Endothelial cell of umbilical vein (primary cell): Measurements from ENCODE around the gene SLC12A3. TPM values are rescaled to one million over a fixed set of nuclear protein-coding genes. Genes with fewer than 3 reads are reported as not detected.

ENCODE experiments used
- BruUV-seq: library from RNA; stranded (reverse); fragments of 400-500 nt; replicated peaks from 2 replicates; lab custom pipeline; 2021; lab: Mats Ljungman, UMichigan
- CTCF ChIA-PET: fragments of 300-600, 350-600 bp; sonication (Branson Sonifier 250); formaldehyde crosslinking; loops from one replicate; lab custom pipeline; 2021; ENCODE audit warnings: antibody characterized with exemption, inconsistent platforms; lab: Charles Lee
- POLR2A ChIA-PET: fragments of 300-600, 350-600 bp; sonication (Branson Sonifier 250); formaldehyde crosslinking; loops from one replicate; lab custom pipeline; 2021; ENCODE audit warnings: antibody characterized with exemption, inconsistent platforms; lab: Charles Lee
- DNase-seq: peaks from one replicate; pipeline ENCODE4 v3.0.0-alpha.2; 2011; ENCODE audit warnings: low read depth, low spot score
- FAIRE-seq: peaks from 2 replicates; lab custom pipeline; 2011; peaks lifted over from hg19 to GRCh38; lab: Jason Lieb, UNC
- H2AFZ ChIP-seq: 2 replicates; pipeline ENCODE4 v1.6.0; 2012; ENCODE audit warnings: low read depth, low read length, control low read depth, inconsistent platforms
- H3K27ac ChIP-seq: 2 replicates; pipeline ENCODE4 v1.5.1; 2011; ENCODE audit warnings: low read depth, mild to moderate bottlenecking, control low read depth, low read length, moderate library complexity; ENCODE audit not compliant: insufficient read depth
- H3K27me3 ChIP-seq, 2 experiments: 2 replicates each; pipeline versions ENCODE4 v1.6.0 to v1.6.1; 2011; ENCODE audit warnings: low read length in 2 of 2, mixed read lengths in 1 of 2; ENCODE audit not compliant: control insufficient read depth in 2 of 2, insufficient read depth in 2 of 2
- H3K36me3 ChIP-seq, 2 experiments: 2 replicates in 1 of 2; 3 replicates in 1 of 2; pipeline ENCODE4 v1.5.1; 2011; ENCODE audit warnings: low read length in 2 of 2, mild to moderate bottlenecking in 1 of 2, moderate library complexity in 1 of 2; ENCODE audit not compliant: control insufficient read depth in 2 of 2, insufficient read depth in 2 of 2; ENCODE audit errors: extremely low read depth in 1 of 2
- H3K4me1 ChIP-seq: 3 replicates; pipeline ENCODE4 v1.5.1; 2011; ENCODE audit warnings: mild to moderate bottlenecking, low read length; ENCODE audit not compliant: control insufficient read depth, insufficient read depth; ENCODE audit errors: extremely low read depth
- H3K4me2 ChIP-seq: 2 replicates; pipeline ENCODE4 v1.6.1; 2011; ENCODE audit warnings: low read length, control low read depth, mixed read lengths; ENCODE audit not compliant: insufficient read depth
- H3K4me3 ChIP-seq, 3 experiments: fragments of 200-600 bp in 1 of 3; sonication (generic), shearing (Covaris generic) in 1 of 3; replicated peaks in 1 of 3; 2 replicates each; pipeline ENCODE4 v1.5.1; 2011 to 2016; ENCODE audit warnings: control low read depth in 3 of 3, low read length in 3 of 3, mild to moderate bottlenecking in 2 of 3, inconsistent platforms in 1 of 3, low read depth in 1 of 3, moderate library complexity in 1 of 3; ENCODE audit not compliant: insufficient read depth in 1 of 3
- H3K79me2 ChIP-seq: 2 replicates; pipeline ENCODE4 v1.6.0; 2012; ENCODE audit warnings: low read length, inconsistent platforms; ENCODE audit not compliant: control insufficient read depth, insufficient read depth
- H3K9ac ChIP-seq: replicated peaks from 2 replicates; pipeline ENCODE3; 2011; ENCODE audit warnings: low read length, control low read depth; ENCODE audit not compliant: insufficient read depth; ENCODE audit errors: extremely low read depth
- H3K9me1 ChIP-seq: replicated peaks from 3 replicates; pipeline ENCODE4 v1.6.0; 2011; ENCODE audit warnings: mild to moderate bottlenecking, low read length; ENCODE audit not compliant: control insufficient read depth, insufficient read depth; ENCODE audit errors: extremely low read depth
- H3K9me3 ChIP-seq: replicated peaks from 2 replicates; pipeline ENCODE4 v1.5.1; 2012; ENCODE audit warnings: low read length, inconsistent platforms; ENCODE audit not compliant: control insufficient read depth, insufficient read depth
- H4K20me1 ChIP-seq: replicated peaks from 2 replicates; pipeline ENCODE3; 2011; ENCODE audit warnings: mild to moderate bottlenecking, low read length; ENCODE audit not compliant: control insufficient read depth, insufficient read depth; ENCODE audit errors: extremely low read depth
- EZH2 ChIP-seq: IDR thresholded peaks from 2 replicates; pipeline ENCODE4 v1.6.1; 2012; ENCODE audit warnings: borderline replicate concordance, low read depth, mild to moderate bottlenecking, moderate library complexity, low read length, inconsistent platforms; ENCODE audit not compliant: severe bottlenecking
- FOS ChIP-seq: IDR thresholded peaks from 2 replicates; pipeline ENCODE4 v1.6.1; 2011; ENCODE audit warnings: mild to moderate bottlenecking, low read length, moderate library complexity, borderline replicate concordance; ENCODE audit not compliant: insufficient read depth
- GATA2 ChIP-seq: IDR thresholded peaks from 2 replicates; pipeline ENCODE4 v1.7.0; 2011; ENCODE audit warnings: low read depth, mild to moderate bottlenecking, moderate library complexity, mixed read lengths, low read length; ENCODE audit not compliant: insufficient read length, insufficient read depth
- JUN ChIP-seq: IDR thresholded peaks from 2 replicates; pipeline ENCODE4 v1.6.1; 2011; ENCODE audit warnings: borderline replicate concordance, low read depth; ENCODE audit not compliant: insufficient read length, insufficient read depth
- MYC ChIP-seq: IDR thresholded peaks from one replicate; pipeline ENCODE4 v1.6.1; 2011; ENCODE audit warnings: mild to moderate bottlenecking, low read depth, low read length
- POLR2A ChIP-seq: IDR thresholded peaks from 2 replicates; pipeline ENCODE4 v1.6.1; 2012; ENCODE audit warnings: low read depth, mild to moderate bottlenecking, control low read depth, low read length
- POLR2AphosphoS5 ChIP-seq: IDR thresholded peaks from 2 replicates; pipeline ENCODE4 v1.6.1; 2012; ENCODE audit warnings: low read depth, mild to moderate bottlenecking, control low read depth, low read length, moderate library complexity; ENCODE audit not compliant: insufficient read depth
- dilution Hi-C: fragments of 300-500 bp; cut with MboI; formaldehyde crosslinking; loops from one replicate; pipeline ENCODE4 v1.15.0; 2019; ENCODE audit warnings: low sequenced_read_pairs; ENCODE audit not compliant: extremely low pct_ligation_motif_present
- intact Hi-C: fragments of 100-400 bp; cut with micrococcal nuclease; formaldehyde crosslinking; loops from one replicate; pipeline ENCODE4 v1.10.0; 2022
- polyA plus RNA-seq, 4 experiments: library from polyadenylated mRNA; depleted of rRNA in 3 of 4; stranded (reverse) in 3 of 4; unstranded in 1 of 4; fragments of >200 nt; gene quantifications; 2 replicates each; pipeline versions ENCODE4 v1.2.1 to v1.2.3, GENCODE V29; 2011 to 2012; ENCODE audit warnings: missing spikeins in 1 of 4
- total RNA-seq: library from RNA; stranded (reverse); gene quantifications from 2 replicates; pipeline ENCODE4 v1.2.3, GENCODE V29; 2021
- TF ChIP-seq, protein P1 (sequence below), 2 donors: IDR thresholded peaks; 1 replicate in 1 of 2; 2 replicates in 1 of 2; pipeline ENCODE4 v1.5.1; 2011; ENCODE audit warnings: low read length in 2 of 2, mild to moderate bottlenecking in 2 of 2, moderate library complexity in 2 of 2, control low read depth in 1 of 2, inconsistent platforms in 1 of 2, low read depth in 1 of 2; ENCODE audit not compliant: insufficient read depth in 1 of 2; ENCODE audit errors: extremely low read depth in 1 of 2
- TF ChIP-seq, protein P2 (sequence below): IDR thresholded peaks from 2 replicates; pipeline ENCODE4 v1.6.1; 2011; ENCODE audit not compliant: insufficient read depth, insufficient read length

The SLC12A3 gene
- total and polyA plus RNA-seq, 2 donors (not counting 3 experiments of a cell fraction or from before 2014, with no cell fraction given): not detected

DNA sequence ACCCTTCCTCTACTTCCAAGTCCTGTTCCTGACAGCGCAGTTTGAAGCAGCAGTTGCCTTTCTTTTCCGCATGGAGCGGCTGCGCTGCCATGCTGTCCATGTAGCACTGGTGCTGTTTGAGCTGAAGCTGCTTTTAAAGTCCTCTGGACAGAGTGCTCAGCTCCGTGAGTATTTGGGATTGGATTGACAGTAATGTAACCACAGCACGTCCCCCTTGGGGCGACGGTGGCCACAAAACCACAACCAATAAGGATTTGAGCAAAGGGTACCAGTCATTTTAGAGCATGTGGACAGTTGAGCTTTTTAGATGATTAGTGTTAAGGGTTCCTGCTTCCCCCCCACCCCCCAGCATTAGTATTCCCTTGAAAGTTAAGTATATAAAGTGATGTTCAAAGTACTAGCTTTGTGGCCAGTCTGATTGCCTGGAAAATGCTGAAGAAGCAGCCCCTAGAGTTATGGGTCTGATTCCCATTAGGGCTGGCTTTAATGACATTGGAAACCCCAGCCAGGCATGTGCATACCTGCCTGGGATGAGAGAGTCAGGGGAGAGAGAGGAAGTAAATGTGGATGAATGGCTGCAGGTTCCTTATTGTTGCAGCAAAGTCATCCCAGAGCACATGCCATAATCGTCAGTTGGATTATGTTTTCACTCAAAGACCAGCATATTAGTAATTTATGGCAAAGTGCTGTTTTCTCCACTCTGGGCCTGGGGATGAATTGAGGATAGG, 31.6 kb upstream of the SLC12A3 start:
- H3K27me3 ChIP-seq: no peaks in the 10 kb centered on the region
- H3K9me1 ChIP-seq: no peaks in the 10 kb centered on the region
- H3K4me1 ChIP-seq: no peaks in the 10 kb centered on the region
- no peaks in the 10 kb centered on the region for H4K20me1 ChIP-seq
- DNase-seq (no peak), FAIRE-seq (no peak)
- no peaks in the 10 kb centered on the region for H3K79me2 ChIP-seq
- BruUV-seq: no TSS peak
- intact Hi-C loops (no loop called here), dilution Hi-C loops (no loop called here)
- H3K4me2 ChIP-seq: no peak overlapping the region
- H3K9me3 ChIP-seq: no peaks in the 10 kb centered on the region
- no peak overlapping the region for H3K9ac ChIP-seq
- H3K36me3 ChIP-seq: peaks cover 28% of the 10 kb centered on the region in 2 experiments
- TF ChIP-seq EZH2 (no peak), MYC (no peak), JUN (no peak), FOS (no peak), GATA2 (no peak), POLR2A (no peak), POLR2AphosphoS5 (no peak)
- TF ChIP-seq, protein P1, sequence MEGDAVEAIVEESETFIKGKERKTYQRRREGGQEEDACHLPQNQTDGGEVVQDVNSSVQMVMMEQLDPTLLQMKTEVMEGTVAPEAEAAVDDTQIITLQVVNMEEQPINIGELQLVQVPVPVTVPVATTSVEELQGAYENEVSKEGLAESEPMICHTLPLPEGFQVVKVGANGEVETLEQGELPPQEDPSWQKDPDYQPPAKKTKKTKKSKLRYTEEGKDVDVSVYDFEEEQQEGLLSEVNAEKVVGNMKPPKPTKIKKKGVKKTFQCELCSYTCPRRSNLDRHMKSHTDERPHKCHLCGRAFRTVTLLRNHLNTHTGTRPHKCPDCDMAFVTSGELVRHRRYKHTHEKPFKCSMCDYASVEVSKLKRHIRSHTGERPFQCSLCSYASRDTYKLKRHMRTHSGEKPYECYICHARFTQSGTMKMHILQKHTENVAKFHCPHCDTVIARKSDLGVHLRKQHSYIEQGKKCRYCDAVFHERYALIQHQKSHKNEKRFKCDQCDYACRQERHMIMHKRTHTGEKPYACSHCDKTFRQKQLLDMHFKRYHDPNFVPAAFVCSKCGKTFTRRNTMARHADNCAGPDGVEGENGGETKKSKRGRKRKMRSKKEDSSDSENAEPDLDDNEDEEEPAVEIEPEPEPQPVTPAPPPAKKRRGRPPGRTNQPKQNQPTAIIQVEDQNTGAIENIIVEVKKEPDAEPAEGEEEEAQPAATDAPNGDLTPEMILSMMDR (IDR thresholded peaks at IDR 0.05; ENCODE audit: extremely low read depth in 1 of 2, insufficient read depth in 1 of 2, low read depth in 1 of 2, low read length in 2 of 2): no peak
- TF ChIP-seq, protein P2, sequence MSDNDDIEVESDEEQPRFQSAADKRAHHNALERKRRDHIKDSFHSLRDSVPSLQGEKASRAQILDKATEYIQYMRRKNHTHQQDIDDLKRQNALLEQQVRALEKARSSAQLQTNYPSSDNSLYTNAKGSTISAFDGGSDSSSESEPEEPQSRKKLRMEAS: no peak
- ChIA-PET POLR2A (no interaction called here), CTCF (interaction anchor here (1.4 kb wide), 2 partner anchors 9 to 38 kb away, joined by 3 to 4 read pairs; no protein-coding TSS in a partner anchor)
- no peak overlapping the region for H3K27ac ChIP-seq
- no peak overlapping the region for H2AFZ ChIP-seq
- H3K4me3 ChIP-seq: no peak overlapping the region
